ENCODE results near the gene KIF1A. TPM values are rescaled to one million over a fixed set of nuclear protein-coding genes. Genes with fewer than 3 reads are reported as not detected.
A peak's percentile ranks its signal among the peaks of the same experiment; 100 is the strongest.
"Not testable (repeated sequence)": the region's sequence is repeated elsewhere in the genome, so short reads cannot be mapped to it uniquely, and the experiment has no call there.

Gene KIF1A
- total RNA-seq, 1 donor from 2014 or later, result 90.9 TPM

DNA sequence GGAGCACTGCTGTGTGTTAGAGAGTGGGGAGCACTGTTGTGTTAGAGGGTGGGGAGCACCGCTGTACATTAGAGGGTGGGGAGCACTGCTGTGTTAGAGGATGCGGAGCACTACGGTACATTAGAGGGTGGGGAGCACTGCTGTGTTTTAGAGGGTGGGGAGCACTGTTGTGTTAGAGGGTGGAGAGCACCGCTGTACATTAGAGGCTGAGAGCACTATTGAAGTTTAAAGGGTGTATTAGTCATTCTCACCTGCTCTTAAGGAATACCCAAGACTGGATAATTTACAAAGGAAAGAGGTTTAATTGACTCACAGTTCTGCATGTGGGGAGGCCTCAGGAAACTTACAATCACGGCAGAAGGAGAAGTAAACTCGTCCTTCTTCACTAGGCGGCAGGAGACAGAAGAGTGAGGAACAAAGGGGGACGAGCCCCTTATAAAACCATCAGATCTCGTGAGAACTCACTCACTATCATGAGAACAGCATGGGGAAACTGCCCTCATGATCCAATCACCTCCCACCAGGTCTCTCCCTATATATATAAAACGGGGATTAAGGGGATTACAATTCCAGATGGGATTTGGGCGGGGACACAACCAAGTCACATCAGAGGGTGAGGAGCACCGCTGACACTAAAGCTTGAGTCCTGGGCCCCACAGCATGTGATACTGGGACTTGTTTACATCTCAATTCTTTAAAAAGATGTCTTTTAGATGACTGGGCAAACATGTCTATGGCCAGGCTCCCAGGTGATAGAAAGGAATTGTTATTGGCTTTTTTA, 29.1 kb upstream of the KIF1A start:
- peaks cover 12% of the 10 kb centered on the region for H3K27me3 Mint-ChIP-seq (ENCODE audit: low read depth)
- TF ChIP-seq, protein P1, sequence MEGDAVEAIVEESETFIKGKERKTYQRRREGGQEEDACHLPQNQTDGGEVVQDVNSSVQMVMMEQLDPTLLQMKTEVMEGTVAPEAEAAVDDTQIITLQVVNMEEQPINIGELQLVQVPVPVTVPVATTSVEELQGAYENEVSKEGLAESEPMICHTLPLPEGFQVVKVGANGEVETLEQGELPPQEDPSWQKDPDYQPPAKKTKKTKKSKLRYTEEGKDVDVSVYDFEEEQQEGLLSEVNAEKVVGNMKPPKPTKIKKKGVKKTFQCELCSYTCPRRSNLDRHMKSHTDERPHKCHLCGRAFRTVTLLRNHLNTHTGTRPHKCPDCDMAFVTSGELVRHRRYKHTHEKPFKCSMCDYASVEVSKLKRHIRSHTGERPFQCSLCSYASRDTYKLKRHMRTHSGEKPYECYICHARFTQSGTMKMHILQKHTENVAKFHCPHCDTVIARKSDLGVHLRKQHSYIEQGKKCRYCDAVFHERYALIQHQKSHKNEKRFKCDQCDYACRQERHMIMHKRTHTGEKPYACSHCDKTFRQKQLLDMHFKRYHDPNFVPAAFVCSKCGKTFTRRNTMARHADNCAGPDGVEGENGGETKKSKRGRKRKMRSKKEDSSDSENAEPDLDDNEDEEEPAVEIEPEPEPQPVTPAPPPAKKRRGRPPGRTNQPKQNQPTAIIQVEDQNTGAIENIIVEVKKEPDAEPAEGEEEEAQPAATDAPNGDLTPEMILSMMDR (conservative IDR thresholded peaks at IDR 0.05), result no peak
- no peaks in the 10 kb centered on the region for H3K9me3 Mint-ChIP-seq
- H3K4me3 Mint-ChIP-seq, result no peak overlapping the region
- no peaks in the 10 kb centered on the region for H3K4me1 Mint-ChIP-seq
- no peak overlapping the region for H3K27ac Mint-ChIP-seq (ENCODE audit: unreplicated experiment)
- H3K36me3 Mint-ChIP-seq (ENCODE audit: low read depth), result no peaks in the 10 kb centered on the region
- DNase-seq (ENCODE audit: low read depth, low spot score), result no peak

DNA sequence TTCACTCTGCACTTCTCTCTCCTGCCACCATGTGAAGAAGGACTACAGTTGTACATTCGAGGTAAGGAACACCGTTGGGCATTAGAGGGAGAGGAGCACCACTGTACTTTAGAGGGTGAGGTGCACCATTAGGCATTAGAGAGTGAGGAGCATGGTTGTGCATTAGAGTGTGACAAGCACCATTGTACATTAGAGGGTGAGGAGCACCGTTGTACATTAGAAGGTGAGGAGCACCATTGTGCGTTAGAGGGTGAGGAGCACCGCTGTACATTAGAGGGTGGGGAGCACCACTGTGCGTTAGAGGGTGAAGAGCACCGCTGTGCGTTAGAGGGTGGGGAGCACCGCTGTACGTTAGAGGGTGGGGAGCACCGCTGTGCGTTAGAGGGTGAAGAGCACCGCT, 27.8 kb upstream of the KIF1A start:
- TF ChIP-seq, protein P1 (conservative IDR thresholded peaks at IDR 0.05), result no peak
- Mint-ChIP-seq H3K4me3 (no peak overlapping the region), H3K4me1 (no peaks in the 10 kb centered on the region), H3K9me3 (no peaks in the 10 kb centered on the region), H3K27ac (ENCODE audit: unreplicated experiment) (no peak overlapping the region), H3K27me3 (ENCODE audit: low read depth) (peaks cover 22% of the 10 kb centered on the region), H3K36me3 (ENCODE audit: low read depth) (no peaks in the 10 kb centered on the region)
- DNase-seq (ENCODE audit: low read depth, low spot score), result no peak

DNA sequence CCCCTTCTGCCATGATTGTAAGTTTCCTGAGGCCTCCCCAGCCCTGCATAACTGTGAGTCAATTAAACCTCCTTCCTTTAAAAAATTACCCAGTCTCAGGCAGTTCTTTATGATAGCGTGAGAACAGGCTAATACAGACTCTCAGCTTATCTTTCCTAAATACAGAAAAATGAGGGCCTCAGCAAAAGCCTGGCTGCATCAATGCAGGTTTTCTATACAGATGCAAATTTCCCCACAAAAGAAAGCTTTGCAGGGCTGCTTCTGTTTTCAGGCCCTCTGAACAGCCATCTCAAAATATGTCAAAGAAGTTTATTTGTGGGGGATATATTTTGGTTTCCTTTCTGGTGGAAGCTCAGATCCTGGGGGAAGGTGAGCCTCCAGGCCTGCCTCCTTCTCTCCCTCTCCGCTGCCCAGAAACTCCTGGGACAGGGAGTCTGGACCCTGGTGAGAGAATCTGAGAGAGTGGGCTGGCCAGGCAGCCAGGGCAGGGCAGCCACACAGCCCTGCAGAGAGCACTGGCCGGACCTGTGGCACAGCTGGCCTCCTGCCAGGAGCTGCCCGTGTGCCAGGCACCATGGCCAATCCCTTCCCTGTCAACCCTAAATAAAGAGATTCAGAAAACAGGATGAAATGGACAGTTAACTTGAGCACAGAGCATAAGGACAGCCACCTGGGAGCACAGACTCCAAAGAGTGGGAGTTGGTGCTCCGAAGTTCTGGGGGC, 27.0 kb upstream of the KIF1A start:
- DNase-seq (ENCODE audit: low read depth, low spot score), result no peak
- no peaks in the 10 kb centered on the region for H3K9me3 Mint-ChIP-seq
- TF ChIP-seq, protein P1 (conservative IDR thresholded peaks at IDR 0.05), result no peak
- no peak overlapping the region for H3K27ac Mint-ChIP-seq (ENCODE audit: unreplicated experiment)
- H3K4me3 Mint-ChIP-seq, result no peak overlapping the region
- no peaks in the 10 kb centered on the region for H3K36me3 Mint-ChIP-seq (ENCODE audit: low read depth)
- no peaks in the 10 kb centered on the region for H3K4me1 Mint-ChIP-seq
- peaks cover 25% of the 10 kb centered on the region for H3K27me3 Mint-ChIP-seq (ENCODE audit: low read depth)

- not testable (repeated sequence) for H3K4me3 Mint-ChIP-seq; H3K36me3 Mint-ChIP-seq (ENCODE audit: low read depth); H3K4me1 Mint-ChIP-seq; H3K27ac Mint-ChIP-seq (ENCODE audit: unreplicated experiment); DNase-seq (ENCODE audit: low read depth, low spot score); H3K9me3 Mint-ChIP-seq
- peaks cover 29% of the 10 kb centered on the region for H3K27me3 Mint-ChIP-seq (ENCODE audit: low read depth)
Measured at GRCh38 chr2:240846309-240846708, 26.3 kb upstream of the KIF1A start.

- peaks cover 34% of the 10 kb centered on the region for H3K27me3 Mint-ChIP-seq (ENCODE audit: low read depth)
- no peak overlapping the region for H3K4me3 Mint-ChIP-seq
- H3K4me1 Mint-ChIP-seq, result peaks cover 4% of the 10 kb centered on the region
- H3K36me3 Mint-ChIP-seq (ENCODE audit: low read depth), result no peaks in the 10 kb centered on the region
- no peaks in the 10 kb centered on the region for H3K9me3 Mint-ChIP-seq
- TF ChIP-seq, protein P1 (conservative IDR thresholded peaks at IDR 0.05), result peak; percentile 74
- H3K27ac Mint-ChIP-seq (ENCODE audit: unreplicated experiment), result no peak overlapping the region
- DNase-seq (ENCODE audit: low read depth, low spot score), result peak; percentile 71
Measured at GRCh38 chr2:240840435-240841060, 20.5 kb upstream of the KIF1A start.

All from neural crest cell (in vitro differentiated cells).